ENCODE results near the gene PMPCA.

The PMPCA gene, protein sequence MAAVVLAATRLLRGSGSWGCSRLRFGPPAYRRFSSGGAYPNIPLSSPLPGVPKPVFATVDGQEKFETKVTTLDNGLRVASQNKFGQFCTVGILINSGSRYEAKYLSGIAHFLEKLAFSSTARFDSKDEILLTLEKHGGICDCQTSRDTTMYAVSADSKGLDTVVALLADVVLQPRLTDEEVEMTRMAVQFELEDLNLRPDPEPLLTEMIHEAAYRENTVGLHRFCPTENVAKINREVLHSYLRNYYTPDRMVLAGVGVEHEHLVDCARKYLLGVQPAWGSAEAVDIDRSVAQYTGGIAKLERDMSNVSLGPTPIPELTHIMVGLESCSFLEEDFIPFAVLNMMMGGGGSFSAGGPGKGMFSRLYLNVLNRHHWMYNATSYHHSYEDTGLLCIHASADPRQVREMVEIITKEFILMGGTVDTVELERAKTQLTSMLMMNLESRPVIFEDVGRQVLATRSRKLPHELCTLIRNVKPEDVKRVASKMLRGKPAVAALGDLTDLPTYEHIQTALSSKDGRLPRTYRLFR

DNA sequence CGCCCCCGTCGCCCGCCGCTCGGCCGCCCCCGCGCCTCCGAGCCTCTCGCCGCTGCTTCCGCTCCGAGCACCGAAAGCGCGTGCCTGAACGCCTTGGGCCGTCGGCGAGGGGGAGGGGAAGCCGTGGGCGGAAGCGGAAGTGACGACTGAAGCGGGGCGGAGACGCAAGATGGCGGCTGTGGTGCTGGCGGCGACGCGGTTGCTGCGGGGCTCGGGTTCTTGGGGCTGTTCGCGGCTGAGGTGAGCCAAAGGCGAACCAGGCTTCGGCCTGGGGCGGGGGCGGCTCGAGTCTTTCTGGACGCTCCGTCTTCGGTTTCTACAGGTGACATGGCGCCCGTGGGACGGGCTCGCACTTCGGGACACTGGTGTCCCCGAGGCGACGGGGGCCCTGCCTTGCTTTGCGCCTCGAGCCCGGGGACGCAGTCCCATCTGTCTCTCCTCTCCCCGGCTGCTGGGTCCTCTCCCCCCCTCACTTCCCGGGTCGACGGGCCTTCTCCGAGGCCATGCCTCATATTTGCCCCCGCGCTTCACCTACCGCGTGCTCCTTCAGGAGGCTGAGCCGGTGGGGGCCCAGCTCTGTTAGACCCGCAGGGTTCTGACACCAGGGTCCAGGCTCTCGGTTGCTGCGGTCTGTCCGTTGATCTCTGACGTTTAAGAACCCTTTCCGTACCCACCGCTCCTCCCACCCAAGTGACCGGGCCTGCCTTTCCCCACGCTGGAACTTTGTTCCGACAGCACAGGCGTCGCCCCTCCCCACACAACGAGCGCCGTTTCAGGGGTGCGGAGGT is at the start of gene PMPCA, which contains the start of gene ENTR1:
TSS of gene PMPCA (plus strand) at position 159 of the 788 bp plus-strand sequence. CDS start at position 170, 11 bp downstream.
TSS of gene ENTR1 (minus strand) at position 115 of the 788 bp plus-strand sequence. CDS start 217 bp downstream, outside the sequence.
- peak; percentile 91 for DNase-seq

DNA sequence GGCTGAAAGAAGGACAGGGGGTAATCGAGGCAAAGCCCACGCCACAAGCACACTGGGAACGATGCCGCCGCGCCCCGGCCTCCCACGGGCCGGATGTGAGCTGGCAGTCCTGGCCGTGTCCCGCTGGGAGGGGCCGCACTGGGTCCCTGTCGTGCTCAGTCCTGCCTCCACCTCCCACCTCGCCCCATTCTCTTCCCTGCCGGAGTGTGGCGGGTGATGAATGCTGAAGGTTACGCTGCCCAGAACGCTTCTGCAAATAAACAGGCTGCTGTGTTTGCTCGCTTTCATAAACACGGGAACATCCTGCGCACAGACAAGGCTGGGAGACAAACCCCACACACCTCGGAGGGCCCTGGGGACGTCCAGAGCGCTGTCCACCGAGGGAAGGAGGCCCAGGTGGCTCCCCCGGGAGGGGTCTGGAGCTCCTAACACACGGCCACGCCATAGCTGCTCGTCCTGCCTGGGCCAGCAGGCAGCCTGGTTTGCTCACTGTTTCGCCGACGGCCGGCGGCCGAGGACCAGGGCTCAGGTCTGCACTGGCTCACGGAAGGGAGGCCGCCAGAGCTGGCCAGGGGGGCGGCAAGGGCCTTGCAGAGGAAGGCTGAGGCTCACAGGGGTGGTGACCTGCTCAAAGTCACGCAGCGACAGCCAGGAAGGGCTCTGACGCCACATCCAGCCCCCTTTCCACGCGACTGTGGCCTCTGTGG is 49.3 kb upstream of the PMPCA start:
- no peak for DNase-seq

DNA sequence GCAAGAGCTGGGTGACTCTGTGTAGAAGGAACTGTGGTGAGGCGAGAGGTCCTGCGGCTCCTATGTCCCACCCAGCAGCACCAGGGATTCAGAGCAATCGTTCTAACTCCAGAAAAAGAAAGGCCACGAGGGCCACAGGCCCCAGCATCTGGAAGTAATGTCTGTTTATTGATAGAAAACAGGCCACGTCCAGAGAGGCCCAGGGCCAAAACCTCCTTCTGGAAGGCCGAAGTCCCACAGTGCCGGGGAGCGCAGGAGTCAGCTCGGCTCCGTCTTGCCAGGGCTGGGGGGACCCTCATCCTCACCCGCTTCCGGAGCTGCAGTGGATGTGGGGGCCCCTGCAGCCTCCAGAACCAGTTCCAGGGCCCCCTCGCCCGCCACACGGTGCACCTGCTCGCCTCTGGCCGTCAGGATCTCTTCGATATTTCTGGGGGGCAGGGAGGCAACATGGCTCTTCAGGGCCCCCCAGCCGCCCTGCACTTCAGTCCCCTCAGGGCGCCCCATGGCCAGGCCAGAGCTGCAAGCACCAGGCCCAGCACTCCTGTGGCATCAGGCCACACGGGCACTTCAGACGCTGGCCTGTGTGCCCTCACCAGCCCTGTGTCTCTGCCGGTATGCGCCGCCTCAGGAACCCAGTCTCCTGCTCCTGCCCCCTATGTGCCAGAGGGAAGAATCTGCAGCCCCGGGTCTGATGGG is 48.6 kb upstream of the PMPCA start:
- DNase-seq: no peak

DNA sequence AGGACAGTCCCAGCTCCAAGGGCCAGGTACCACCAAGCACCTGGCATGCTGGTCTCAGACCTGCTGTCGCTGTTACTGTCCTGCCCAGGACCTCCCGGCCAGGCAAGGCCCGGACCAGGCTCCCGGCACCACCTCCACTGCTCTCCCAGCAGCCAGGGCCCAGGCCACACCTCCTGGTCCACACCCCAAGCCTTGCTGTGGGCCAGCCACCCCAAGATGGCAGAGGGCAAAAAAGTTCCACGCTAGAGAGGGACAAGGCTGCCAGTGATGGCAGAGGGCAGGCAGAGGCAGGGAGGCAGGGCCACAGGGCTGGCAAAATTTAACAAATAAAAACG is 48.0 kb upstream of the PMPCA start:
- DNase-seq: no peak

DNA sequence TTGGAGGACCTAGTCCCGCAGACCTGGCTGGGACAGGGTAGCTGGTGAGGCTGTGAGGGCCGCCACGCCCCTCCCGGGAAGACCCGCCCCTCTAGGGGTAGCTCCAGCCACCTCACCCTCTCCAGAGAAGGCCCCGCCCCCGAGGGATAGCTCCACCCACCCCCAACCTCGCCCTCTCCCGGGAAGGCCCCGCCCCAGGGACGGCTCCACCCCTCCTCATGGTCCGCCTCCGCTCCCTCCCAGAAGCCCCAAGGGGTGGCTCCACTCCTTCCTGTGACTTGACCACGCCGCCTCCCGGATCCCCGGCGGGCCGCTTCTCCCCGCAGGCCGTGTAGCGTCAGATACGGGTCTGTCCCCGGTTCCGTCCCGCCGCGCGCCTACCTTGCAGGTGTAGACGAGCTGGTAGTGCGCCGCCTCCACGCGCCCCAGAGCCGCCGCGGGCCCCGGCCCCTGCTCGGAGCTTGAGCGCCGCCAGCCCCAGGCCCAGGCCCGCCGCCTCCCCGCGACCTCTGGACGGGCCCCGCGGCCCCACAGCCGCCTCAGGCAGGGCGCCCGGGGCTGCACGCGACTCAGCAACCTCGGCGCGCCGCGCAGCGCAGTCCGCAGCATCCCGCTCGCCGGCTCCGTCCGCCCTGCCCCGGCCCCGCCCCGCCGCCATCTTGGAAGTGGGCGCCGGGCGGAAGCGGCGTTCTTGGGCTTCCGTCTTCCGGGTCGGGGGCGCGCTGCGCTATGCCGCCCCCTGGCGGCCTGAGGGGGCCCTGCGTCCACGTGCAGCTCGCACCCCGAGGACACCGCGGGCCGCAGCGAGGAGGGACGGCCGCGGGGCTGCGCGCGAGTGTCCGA is 47.1 kb upstream of the PMPCA start, which contains the start of gene DNLZ:
TSS of gene DNLZ (minus strand) at position 639 of the 843 bp plus-strand sequence. CDS start at position 609, 30 bp downstream.
- peak; percentile 85 for DNase-seq

DNA sequence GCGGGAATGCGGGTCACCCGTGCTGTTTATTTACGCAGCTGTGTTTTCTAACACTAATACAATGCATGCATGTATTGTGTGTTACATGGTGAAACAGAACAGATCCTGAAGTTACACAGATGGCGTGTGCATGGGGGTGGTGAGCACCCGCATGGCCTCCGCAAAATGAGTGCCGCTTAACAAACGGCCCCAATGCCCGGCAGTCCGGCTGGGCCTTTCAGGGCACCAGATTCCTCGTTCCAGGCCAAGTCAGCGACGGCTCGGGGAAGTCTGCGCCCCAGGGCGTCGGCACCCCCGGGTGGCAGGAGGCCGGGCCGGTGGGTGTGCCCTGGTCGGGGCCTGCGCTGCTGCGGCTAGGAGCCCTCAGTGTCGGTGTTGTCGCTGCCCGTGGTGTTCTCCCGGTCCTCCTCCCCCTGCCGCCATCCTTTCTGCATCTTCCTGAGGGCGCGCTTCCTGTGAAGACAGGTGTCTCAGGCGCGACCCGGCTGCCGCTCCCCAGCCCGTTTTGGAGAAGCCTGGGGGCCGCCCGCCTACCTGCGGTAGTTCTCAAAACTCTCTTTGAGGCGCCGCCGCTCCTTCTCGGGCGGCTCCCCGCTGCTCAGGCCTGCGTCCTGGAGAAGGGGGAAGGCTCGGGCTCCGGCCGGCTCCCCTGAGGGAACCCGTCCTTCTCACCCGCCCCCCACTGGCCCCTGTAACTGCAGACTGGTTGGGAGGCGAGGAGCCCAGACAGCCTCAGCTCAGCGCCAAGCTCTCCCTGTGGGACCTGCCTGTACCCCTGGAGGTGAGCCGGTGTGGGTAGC is 46.3 kb upstream of the PMPCA start:
- no peak for DNase-seq

DNA sequence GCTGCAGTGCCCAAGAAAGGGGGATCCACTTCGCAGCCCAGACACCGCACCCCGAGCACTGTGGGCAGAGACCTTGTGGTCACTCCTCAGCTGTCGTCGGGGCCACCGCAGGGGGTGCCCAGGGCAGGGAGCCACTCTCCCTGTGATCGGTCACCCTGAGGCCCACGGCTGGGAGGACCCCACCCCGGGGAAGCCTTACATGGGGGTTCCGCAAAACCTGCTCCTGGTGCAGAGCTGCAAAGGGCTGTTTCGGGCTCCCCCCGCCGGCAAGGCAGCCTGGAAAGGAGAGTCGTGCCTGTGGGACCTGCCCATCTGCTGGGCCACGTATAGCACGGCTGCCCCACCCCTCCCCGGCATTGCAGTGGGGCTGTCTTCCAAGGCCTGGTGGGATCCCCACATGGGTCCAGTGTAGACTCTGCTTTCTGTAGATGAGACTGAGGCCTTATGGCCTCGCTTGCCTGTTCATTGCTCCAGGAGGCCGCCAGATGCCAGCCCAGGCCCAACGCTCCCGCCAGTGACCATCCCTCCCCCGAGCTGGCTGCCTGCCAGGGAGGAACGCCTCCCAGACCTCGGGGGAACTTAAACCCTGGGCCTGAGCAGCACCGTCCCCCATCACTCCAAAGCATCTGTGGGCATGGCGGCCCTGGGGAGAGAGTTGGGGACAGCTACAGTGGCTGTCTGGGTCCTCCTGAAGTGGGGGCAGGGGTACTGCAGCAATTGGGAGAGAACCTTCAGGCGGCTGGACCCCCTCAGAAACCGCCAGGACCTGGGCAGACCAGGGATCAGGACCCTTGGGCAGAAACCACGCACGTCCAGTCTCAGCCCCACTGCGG is 45.3 kb upstream of the PMPCA start:
- DNase-seq: no peak

DNA sequence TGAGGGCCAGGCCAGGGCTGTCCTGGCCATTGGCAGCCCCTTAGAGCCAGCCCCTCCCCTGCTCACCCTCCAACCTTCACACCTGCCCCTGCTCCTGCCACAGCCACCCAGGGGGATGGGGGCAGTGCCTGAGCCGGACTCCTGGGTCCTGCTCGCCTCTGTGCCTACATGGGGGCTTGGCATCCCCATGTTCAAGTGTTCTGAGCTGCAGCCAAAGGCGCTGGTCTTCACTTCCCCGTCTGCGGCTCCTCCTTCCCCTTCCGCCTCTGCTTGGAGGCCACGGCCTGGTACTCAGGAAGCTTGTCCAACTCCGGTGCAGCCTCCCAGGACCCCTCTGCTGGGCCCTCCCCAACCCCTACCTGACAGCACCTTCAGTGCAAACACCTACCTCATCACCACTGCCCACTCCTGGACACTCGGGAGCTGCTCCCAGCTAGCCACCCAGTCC is 44.7 kb upstream of the PMPCA start:
- no peak for DNase-seq

DNA sequence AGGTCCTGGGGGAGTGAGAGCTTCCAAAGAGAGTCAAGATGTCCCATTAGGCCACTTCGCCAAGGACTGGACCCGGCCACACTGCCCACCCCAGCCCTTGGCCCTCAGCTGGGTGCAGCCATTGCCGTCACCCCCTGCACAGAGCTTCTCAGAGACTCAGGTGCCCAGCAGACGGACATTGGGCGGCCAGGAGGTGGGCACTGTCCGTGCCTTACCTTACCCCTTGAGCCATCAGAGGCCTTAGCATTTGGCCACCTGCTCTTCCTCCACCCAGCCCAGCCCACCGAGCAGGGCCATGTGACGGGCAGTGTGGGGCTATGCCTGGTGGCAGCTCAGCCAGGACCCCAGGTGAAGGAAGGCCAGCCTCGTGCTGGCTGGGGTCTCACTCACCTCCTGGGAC is 43.6 kb upstream of the PMPCA start:
- no peak for DNase-seq

DNA sequence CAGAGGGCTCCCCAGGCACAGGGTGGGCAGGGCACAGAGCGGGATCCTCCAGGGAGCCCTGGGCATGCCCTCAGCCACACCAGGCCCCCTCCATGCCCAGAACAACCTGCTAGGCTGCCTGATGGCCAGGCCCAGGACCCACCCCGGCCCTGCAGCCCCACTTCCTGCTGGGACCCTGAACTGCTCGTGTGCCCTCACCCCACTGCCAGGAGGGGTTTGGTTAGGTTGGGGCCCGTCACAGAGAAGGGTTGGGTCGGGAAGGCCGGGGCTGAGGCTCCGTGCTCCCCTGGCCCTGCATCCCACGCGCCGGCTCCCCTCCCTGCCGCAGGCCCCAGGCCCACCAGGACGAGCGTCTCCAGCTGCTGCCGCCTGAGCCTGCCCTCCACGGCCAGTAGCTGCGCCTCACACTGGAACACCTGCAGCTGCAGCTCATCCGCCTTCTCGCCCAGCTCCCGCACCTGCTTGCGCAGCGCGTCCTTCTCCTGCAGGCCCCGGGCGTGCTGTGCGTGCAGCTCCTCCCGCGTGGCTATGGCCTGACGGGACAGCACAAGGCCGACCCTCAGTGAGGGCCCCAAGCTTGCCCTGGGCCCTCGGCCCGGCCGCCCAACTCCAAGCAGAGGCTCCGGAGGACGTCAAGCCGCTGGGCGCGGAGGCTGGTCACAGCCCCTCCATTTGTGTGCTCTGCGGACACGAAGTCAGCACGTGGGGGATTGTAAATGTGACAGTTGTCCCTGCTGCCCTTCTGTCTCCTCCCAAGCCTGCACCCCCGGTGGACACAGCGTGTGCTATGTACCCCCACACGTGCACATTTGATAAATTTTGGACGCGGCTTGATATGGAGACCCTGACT is 42.9 kb upstream of the PMPCA start:
- DNase-seq: no peak

DNA sequence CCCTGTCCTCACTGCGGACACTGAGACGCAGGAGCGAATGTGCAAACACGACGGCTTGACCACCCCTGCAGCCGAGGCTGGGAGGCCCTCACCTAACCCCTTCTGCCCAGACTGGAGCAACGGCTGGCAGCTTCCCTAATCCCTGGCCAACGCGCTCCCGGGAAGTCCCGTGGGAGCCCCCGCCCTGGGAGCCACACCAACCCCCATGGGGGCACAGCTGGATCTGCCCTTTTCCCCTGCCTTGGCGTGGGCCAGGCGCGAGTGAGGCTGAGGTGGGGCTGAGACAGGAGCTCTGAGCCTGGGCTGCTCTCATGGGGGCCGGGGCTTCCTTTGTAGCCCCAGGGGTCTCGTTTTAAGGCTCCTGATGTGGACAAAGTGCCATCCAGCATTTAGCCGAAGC is 42.3 kb upstream of the PMPCA start:
- no peak for DNase-seq

DNA sequence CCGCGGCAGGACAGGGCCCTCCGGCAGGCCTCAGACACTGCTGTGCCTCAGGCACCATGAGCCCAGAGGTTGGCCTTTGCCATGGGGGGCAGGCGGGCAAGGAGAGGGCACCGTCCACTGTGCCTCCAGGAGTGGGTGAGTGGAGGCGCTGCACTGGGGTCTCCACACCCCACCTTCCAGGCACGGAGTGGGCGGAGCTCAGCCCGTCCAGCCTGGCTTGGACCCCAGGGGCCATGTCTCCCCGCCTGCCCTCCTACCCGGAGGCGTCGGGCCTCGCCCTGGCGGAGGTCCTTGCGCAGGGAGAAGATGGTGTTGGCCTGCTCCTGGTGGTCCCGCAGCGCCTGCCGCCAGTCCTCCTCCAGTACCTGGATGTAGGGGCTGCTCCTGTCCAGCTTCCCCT is 40.4 kb upstream of the PMPCA start:
- no peak for DNase-seq

DNA sequence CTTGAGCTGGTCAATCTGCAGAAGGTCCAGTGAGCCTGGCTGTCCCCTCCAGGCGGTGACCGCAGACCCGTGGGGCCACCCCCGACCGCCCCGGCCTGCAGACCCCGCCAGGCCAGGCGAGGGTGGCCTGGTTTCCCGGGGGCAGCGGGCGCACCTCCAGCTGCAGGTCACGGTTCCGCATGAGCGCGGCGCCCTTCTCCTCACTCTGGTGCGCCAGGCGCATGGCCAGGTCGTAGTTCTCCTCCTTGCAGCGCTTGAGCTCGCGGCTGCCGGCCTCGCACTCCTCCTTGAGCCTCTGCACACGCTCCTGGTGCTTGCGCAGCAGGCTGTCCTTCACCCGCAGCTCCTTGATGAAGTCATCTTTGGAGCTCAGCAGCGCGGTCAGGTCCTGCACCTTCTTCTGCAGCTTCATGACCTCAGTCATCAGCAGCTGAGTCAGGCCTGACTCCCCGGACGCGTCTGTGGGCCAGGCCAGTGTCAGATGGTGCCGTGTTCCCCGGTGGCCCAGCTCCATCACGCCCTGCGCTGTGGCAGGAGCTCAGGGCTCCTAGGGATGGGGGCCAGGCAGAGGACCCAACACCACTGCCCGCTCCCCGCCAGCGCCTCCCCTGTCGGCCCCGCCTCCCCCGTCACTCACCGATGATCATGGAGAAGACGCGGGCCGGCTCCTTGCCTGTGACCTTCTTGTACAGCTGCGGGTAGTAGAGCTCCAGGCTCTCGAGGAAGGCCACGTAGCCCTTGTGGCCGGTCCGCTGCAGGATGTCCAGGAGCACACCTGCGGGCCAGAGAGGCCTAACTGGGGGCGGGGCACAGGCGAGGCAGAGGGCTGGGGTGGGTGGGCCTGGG is 39.5 kb upstream of the PMPCA start:
- DNase-seq: no peak

DNA sequence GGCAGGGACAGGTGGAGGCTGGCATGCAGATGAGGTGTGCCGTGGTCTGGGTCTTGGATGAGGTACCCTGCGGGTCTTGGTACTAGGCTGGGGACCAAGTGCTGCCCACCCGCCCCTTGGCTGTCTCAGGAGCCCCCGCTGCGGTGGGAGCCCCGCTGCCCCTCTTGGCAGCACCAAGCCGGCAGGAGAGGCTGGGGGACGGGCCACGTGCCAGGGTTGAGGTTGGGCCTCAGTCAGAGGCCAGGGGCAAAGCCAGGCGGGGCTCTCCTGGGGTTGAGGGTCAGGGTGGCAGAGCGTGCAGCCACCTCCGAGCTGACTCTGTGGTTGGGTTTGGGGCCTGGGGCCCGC is 39.0 kb upstream of the PMPCA start:
- no peak for DNase-seq

DNA sequence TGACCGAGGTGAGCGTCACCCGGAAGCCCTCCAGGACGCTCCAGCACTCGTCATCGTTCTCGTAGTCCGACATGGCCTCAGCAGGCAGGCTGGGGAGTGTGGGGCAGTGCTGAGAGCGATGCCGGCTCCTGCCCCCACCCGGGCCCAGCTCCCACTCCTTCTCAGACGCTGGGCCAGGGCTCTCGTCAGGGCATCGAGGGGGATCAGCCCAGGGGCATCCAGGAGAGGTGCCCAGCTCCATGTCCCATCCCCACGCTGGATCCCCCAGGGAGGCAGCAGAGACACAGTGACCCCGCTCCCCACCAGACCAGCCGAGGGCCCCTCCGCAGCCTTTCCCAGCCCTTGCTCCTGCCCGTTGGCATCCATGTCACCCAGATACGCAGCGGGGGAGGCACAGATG is 38.5 kb upstream of the PMPCA start:
- DNase-seq: no peak

DNA sequence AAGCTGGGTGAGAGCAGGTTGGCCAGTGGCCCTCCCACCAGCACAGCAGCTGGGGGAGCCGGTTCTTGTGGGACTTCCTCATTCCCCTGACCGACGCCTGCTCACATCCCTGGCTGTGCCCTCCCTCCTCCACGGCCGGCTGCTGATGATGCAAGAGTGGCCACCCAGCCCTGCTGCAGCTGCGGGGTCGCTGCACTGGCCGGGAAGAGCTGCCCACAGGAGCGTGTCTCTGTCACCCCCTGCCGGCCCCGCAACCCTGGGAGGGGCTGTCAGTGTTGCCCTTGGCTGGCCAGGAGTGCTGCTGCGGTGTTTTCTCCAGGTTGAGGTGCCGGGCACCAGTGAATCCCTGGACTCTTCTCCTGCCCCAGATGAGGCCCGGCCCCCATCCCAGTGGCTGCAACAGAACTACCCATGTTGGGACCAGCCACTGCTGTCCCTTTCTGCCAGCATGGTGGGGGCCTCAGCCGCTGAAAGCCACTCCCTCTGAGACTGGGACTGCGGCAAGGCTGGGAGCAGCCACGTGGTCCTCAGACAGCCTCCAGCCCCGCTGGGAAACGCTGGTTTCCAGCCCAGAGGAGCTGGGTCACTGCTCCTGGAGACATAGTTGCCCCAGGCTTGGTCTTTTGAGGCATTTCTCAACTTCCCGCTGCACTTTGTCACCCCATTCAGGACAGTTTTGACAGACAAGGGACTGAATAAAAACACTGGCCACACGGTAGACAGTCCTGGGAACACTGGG is 37.7 kb upstream of the PMPCA start:
- no peak for DNase-seq

Measured in activated effector memory CD4-positive, alpha-beta T cell treated with Interleukin-2 at 50 U/mL for 16 hours (primary cell).